HG03469 (cell line): ENCODE measurements around the gene ULBP2.
"Not testable (repeated sequence)": the region's sequence is repeated elsewhere in the genome, so short reads cannot be mapped to it uniquely, and the experiment has no call there.

Source experiments
- ATAC-seq: cut with Tn5 transposase; IDR thresholded peaks from one replicate; pipeline ENCODE4 v1.9.1; 2021; ENCODE audit warnings: mild to moderate bottlenecking, moderate library complexity, moderate number of reproducible peaks; ENCODE audit not compliant: unreplicated experiment

The ULBP2 gene

GRCh38 chr6:149947533-149947932, 5.7 kb downstream of the ULBP2 start:
- ATAC-seq: not testable (repeated sequence)

GRCh38 chr6:149948011-149948410, 6.2 kb downstream of the ULBP2 start:
- no peak for ATAC-seq

GRCh38 chr6:149948616-149949015, 6.8 kb downstream of the ULBP2 start:
- no peak for ATAC-seq

GRCh38 chr6:149950423-149950822, 8.6 kb downstream of the ULBP2 start:
- ATAC-seq: no peak

- ATAC-seq: no peak
These were observed 9.3 kb downstream of the ULBP2 start for GRCh38 chr6:149951096-149951495.

- ATAC-seq: no peak
These were observed 9.8 kb downstream of the ULBP2 start for GRCh38 chr6:149951626-149952025.

GRCh38 chr6:149953390-149953789, 11.6 kb downstream of the ULBP2 start:
- ATAC-seq: not testable (repeated sequence)

GRCh38 chr6:149953934-149954327, 12.1 kb downstream of the ULBP2 start:
- ATAC-seq: not testable (repeated sequence)

- ATAC-seq: not testable (repeated sequence)
These were observed 12.6 kb downstream of the ULBP2 start for GRCh38 chr6:149954328-149954983.

GRCh38 chr6:149954984-149955653, 13.3 kb downstream of the ULBP2 start:
- ATAC-seq: not testable (repeated sequence)

GRCh38 chr6:149955654-149956317, 14.0 kb downstream of the ULBP2 start:
- not testable (repeated sequence) for ATAC-seq

GRCh38 chr6:149958124-149958523, 16.3 kb downstream of the ULBP2 start:
- ATAC-seq: not testable (repeated sequence)

- not testable (repeated sequence) for ATAC-seq
These were observed 18.0 kb downstream of the ULBP2 start for GRCh38 chr6:149959806-149960205.

- no peak for ATAC-seq
These were observed 18.7 kb downstream of the ULBP2 start for GRCh38 chr6:149960488-149960887.

- ATAC-seq: no peak
These were observed 20.1 kb downstream of the ULBP2 start for GRCh38 chr6:149961728-149962425.

- ATAC-seq: no peak
These were observed 20.8 kb downstream of the ULBP2 start for GRCh38 chr6:149962461-149963211.

- no peak for ATAC-seq
These were observed 21.3 kb downstream of the ULBP2 start for GRCh38 chr6:149963212-149963461.

- peak; percentile 47 for ATAC-seq
These were observed 21.9 kb downstream of the ULBP2 start, which contains the start of gene ULBP1 for GRCh38 chr6:149963462-149964307. TSS of gene ULBP1 (plus strand) at chr6:149963943. CDS start at chr6:149964050, 107 bp downstream.

- ATAC-seq: no peak
These were observed 22.7 kb downstream of the ULBP2 start for GRCh38 chr6:149964308-149965193.
